ENCODE measurements around the gene CALML4. TPM values are rescaled to one million over a fixed set of nuclear protein-coding genes. Genes with fewer than 3 reads are reported as not detected.

The CALML4 gene
- total and polyA plus RNA-seq, 9 donors: 6.7 to 14.3 (median 8.3) TPM

DNA sequence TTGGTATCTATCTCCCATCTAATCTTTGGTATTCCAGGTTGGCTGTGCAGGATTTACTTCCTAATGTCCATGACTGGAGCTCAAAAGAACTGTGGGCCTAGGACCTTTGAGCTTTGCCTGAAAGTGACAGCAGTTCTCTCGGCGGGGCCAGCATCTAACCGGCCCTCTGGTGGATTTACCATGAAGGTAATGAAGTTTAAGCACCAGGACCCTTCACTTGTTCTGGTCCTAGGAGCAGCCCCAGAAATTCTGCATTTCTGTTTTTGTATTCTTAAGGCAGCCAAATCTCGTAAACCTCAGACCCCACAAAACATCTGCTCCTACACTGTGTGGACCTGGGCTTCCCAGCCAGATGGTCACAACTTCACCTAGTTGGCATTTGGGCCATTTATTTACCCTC is 13.0 kb downstream of the CALML4 start:
- no peak for DNase-seq
- WGBS (ENCODE audit: insufficient coverage): 82% methylated on average over 1 of the region's 4 CpGs
- peaks cover 30% of the 10 kb centered on the region for H3K36me3 ChIP-seq (ENCODE audit: control insufficient read depth, insufficient read depth, low read length)
- no peak overlapping the region for H3K27ac ChIP-seq (ENCODE audit: low read length)
- H3K4me3 ChIP-seq (ENCODE audit: low read length): no peak overlapping the region
- H3K9me3 ChIP-seq (replicated peaks; ENCODE audit: control insufficient read depth, low read depth, low read length): no peaks in the 10 kb centered on the region
- H3K4me1 ChIP-seq (ENCODE audit: control insufficient read depth, insufficient read depth, low read length): peaks cover 13% of the 10 kb centered on the region
- H3K27me3 ChIP-seq (ENCODE audit: control insufficient read depth, insufficient read depth, low read length): no peaks in the 10 kb centered on the region

DNA sequence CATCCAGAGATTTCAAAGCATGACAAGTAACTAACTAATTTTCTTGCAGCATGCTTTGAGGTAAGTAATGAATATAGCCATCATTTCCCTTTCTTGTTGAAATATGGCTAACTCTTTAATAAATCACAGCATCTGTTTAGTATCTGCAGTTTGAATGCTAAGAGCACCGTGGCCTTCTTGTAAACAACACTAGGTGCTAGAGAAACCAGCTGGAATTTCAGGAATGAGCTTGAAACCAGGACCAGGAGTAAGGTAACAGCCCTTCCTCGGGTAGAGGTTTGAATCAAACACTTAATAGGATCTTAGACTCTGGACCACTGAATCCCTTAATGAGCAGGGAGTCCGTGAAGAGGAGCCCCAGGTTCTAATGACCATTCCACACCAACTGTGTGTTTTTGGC is 13.6 kb downstream of the CALML4 start:
- no peaks in the 10 kb centered on the region for H3K27me3 ChIP-seq (ENCODE audit: control insufficient read depth, insufficient read depth, low read length)

DNA sequence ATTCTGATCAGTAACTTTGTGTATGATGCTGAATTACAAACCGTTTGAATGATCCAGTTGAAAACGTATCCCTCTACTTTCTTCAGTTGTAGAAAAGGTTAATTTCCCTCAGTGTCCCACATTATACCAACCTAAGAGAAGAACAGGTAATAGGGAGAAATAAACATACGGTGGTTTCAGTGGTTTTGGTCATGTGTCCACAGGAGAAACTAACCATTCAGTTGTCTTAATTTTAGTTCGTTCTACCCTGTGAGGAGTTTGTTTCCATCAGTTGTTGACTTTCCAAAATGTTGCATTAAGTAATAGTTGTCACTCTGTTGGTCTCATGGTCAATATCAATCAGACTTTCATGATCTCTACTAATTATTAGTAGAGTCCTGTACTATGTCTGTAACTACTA is 15.1 kb downstream of the CALML4 start:
- 80% methylated on average over 1 of the region's 4 CpGs for WGBS (ENCODE audit: insufficient coverage)
- H3K27ac ChIP-seq (ENCODE audit: low read length): no peak overlapping the region
- no peak for DNase-seq
- no peak overlapping the region for H3K4me3 ChIP-seq (ENCODE audit: low read length)
- peaks cover 8% of the 10 kb centered on the region for H3K4me1 ChIP-seq (ENCODE audit: control insufficient read depth, insufficient read depth, low read length)
- no peaks in the 10 kb centered on the region for H3K9me3 ChIP-seq (replicated peaks; ENCODE audit: control insufficient read depth, low read depth, low read length)
- H3K36me3 ChIP-seq (ENCODE audit: control insufficient read depth, insufficient read depth, low read length): peaks cover 37% of the 10 kb centered on the region
- no peaks in the 10 kb centered on the region for H3K27me3 ChIP-seq (ENCODE audit: control insufficient read depth, insufficient read depth, low read length)

More for the DNA sequence above, 13.6 kb downstream of the CALML4 start:
- 0% methylated on average over 1 of the region's 3 CpGs for WGBS (ENCODE audit: insufficient coverage)
- Histone ChIP-seq H3K9me3 (replicated peaks; ENCODE audit: control insufficient read depth, low read depth, low read length) (no peaks in the 10 kb centered on the region), H3K4me1 (ENCODE audit: control insufficient read depth, insufficient read depth, low read length) (peaks cover 8% of the 10 kb centered on the region), H3K36me3 (ENCODE audit: control insufficient read depth, insufficient read depth, low read length) (peaks cover 31% of the 10 kb centered on the region), H3K27ac (ENCODE audit: low read length) (no peak overlapping the region), H3K4me3 (ENCODE audit: low read length) (no peak overlapping the region)
- no peak for DNase-seq

DNA sequence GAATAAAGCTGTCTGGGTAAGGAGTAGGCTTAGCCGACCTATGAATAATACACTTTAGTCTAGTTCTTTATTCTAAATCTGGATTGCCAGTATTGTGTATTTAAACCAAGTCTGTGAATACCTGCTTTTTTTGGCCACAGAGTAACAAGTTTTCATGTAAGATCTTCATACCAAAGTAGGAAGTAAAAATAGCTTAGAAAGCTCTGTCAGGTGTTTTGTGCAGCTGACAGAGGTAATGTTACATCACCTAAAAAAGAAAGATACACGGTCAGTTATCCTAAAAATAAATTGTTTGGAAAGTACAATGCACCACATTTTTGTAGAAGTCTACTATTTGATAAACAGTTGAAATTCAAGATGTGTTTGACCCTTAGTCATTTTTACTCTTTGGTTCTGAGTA is 16.5 kb downstream of the CALML4 start:
- no peaks in the 10 kb centered on the region for H3K27me3 ChIP-seq (ENCODE audit: control insufficient read depth, insufficient read depth, low read length)
- no peaks in the 10 kb centered on the region for H3K9me3 ChIP-seq (replicated peaks; ENCODE audit: control insufficient read depth, low read depth, low read length)
- H3K27ac ChIP-seq (ENCODE audit: low read length): no peak overlapping the region
- no peak overlapping the region for H3K4me3 ChIP-seq (ENCODE audit: low read length)
- peaks cover 39% of the 10 kb centered on the region for H3K36me3 ChIP-seq (ENCODE audit: control insufficient read depth, insufficient read depth, low read length)
- peaks cover 8% of the 10 kb centered on the region for H3K4me1 ChIP-seq (ENCODE audit: control insufficient read depth, insufficient read depth, low read length)
- DNase-seq: no peak
- WGBS (ENCODE audit: insufficient coverage): no CpG with 5 or more reads among the region's 2 CpGs

DNA sequence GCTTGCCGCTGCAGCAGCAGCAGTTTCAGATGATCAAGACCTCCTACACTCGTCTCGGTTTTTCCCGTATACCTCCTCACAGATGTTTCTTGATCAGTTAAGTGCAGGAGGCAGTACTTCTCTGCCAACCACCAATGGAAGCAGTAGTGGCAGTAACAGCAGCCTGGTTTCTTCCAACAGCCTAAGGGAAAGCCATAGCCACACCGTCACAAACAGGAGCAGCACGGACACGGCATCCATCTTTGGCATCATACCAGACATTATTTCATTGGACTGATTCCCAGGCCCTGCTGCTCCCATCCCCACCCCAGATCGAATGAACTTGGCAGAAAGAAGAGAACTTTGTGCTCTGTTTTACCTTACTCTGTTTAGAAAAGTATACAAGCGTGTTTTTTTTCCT is 17.6 kb downstream of the CALML4 start:
- Histone ChIP-seq H3K27ac (ENCODE audit: low read length) (peak overlapping the region; percentile 80), H3K36me3 (ENCODE audit: control insufficient read depth, insufficient read depth, low read length) (peaks cover 28% of the 10 kb centered on the region), H3K4me3 (ENCODE audit: low read length) (no peak overlapping the region), H3K4me1 (ENCODE audit: control insufficient read depth, insufficient read depth, low read length) (peaks cover 8% of the 10 kb centered on the region), H3K27me3 (ENCODE audit: control insufficient read depth, insufficient read depth, low read length) (no peaks in the 10 kb centered on the region), H3K9me3 (replicated peaks; ENCODE audit: control insufficient read depth, low read depth, low read length) (no peaks in the 10 kb centered on the region)
- WGBS (ENCODE audit: insufficient coverage): no CpG with 5 or more reads among the region's 9 CpGs
- peak; percentile 94 for DNase-seq

DNA sequence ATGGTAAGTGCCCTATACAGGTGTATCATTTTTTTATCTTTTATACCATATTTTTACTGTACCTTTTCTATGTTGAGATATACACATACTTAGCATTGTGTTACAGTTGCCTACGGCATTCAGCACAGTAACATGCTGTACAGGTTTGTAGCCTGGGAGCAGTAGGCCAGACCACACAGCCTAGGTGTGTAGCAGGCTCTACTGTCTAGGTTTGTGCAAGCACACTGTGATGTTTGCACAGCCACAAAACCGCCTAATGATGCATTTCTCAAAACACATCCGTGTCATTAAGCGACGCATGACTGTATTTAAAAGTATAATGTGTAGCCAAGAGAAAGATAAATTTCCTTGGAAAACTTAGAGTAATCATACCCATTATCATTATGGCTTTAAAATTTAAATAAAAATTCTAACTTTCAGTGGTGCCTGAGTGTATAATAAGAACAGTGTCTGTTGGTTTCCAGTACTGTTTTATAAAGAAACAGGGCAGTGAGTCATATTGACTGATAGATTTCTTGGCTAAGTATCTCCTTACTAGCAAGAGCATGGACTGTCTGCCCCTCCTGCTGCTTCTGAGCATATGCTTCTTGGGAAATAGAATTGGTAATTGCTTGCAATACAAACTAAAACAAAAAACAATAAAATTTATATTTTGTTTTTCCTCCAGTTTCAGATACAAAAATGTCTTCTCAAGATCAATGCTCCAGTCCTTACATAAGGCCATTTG is 18.3 kb downstream of the CALML4 start:
- no peaks in the 10 kb centered on the region for H3K27me3 ChIP-seq (ENCODE audit: control insufficient read depth, insufficient read depth, low read length)
- no peak overlapping the region for H3K4me3 ChIP-seq (ENCODE audit: low read length)
- H3K9me3 ChIP-seq (replicated peaks; ENCODE audit: control insufficient read depth, low read depth, low read length): no peaks in the 10 kb centered on the region
- peaks cover 22% of the 10 kb centered on the region for H3K36me3 ChIP-seq (ENCODE audit: control insufficient read depth, insufficient read depth, low read length)
- peaks cover 8% of the 10 kb centered on the region for H3K4me1 ChIP-seq (ENCODE audit: control insufficient read depth, insufficient read depth, low read length)
- WGBS (ENCODE audit: insufficient coverage): no CpG with 5 or more reads among the region's 5 CpGs
- peak overlapping the region; percentile 80 for H3K27ac ChIP-seq (ENCODE audit: low read length)
- peak; percentile 64 for DNase-seq

DNA sequence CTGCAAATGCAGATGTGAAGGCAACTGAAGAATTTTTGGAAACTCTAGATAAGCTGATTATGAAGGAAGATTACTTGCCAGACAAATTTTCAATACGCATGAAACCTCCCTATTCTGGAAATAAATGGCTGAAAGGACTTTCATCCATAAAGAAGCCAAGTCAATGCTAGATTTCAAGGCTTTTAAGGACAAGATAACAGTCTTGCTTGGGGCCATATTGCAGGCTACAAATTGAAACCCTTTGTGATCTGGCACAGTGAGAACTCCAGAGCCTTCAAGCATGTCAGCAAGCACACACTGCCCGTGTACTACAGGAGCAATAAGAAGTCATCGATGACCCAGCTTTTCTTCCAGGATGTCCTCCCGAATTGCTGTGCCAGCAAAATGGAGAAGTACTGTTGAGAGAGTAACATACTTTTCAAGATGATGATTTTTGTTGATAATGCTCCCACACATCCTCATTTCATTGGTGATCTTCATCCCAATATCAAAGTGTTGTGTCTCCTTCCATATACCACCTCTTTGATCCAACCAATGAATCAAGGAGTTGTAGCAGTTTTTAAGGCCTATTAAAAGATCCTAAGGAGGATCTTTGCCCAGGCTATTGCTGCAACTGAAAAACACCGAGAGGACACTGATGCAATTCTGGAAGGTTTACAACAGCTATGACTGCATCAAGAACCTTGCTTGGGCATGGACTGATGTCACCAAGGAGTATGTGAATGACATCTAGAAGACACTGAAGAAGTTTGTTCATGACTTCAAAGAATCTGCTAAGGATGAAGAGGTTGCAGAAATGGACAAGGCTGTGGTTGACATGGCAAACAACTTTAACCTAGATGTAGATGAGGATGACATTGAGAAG is 20.3 kb downstream of the CALML4 start:
- no peaks in the 10 kb centered on the region for H3K9me3 ChIP-seq (replicated peaks; ENCODE audit: control insufficient read depth, low read depth, low read length)
- 100% methylated on average over 1 of the region's 5 CpGs for WGBS (ENCODE audit: insufficient coverage)
- H3K4me3 ChIP-seq (ENCODE audit: low read length): no peak overlapping the region
- H3K27me3 ChIP-seq (ENCODE audit: control insufficient read depth, insufficient read depth, low read length): no peaks in the 10 kb centered on the region
- H3K27ac ChIP-seq (ENCODE audit: low read length): no peak overlapping the region
- peaks cover 24% of the 10 kb centered on the region for H3K36me3 ChIP-seq (ENCODE audit: control insufficient read depth, insufficient read depth, low read length)
- peaks cover 8% of the 10 kb centered on the region for H3K4me1 ChIP-seq (ENCODE audit: control insufficient read depth, insufficient read depth, low read length)
- DNase-seq: no peak

DNA sequence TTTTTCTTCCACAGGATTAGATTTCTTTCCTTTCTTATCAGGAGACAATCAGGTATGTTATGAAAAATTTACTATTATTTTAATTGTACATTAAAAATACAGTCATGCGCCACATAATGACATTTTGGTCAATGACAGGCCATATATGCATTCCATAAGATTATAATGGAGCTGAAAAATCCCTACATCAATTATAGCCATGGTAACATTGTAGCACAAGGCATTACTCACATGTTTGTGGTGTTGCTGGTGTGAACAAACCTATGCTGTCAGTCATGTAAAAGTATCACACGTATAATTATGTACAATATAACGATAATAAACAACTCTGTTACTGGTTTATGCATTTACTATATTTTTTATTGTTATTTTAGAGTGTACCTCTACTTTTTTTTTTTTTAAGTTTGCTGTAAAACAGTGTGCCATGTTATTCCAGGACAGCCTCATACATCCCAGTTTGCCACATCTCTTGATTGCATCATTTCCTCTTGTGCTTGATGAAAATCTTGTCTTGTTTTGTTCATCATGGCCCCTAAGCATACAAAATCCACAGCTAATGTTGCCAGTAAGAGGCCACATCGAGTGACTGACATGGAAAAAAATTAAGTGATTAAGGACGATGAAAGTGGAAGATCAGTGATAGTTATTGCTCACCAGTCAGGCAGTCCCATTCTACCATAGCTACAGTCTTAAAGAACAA is 21.4 kb downstream of the CALML4 start:
- peaks cover 24% of the 10 kb centered on the region for H3K36me3 ChIP-seq (ENCODE audit: control insufficient read depth, insufficient read depth, low read length)

DNA sequence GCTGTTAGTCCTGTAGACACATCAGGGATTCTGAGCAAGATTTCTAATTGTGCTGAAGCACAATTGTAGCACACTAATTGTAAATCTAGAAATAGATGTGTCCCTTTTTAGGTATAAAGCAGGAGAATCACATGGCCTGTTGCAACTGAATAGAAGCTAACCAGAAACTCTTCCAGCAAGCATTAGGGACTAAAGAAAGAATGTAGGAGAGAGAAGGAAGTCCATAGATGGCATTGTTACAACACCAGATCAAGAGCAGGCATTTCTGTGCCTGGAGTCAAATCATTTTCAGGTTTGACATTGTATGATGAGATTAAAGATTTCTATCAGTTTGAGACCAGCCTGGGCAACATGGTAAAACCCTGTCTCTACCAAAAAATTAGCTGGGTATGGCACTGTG is 27.4 kb downstream of the CALML4 start:
- no peaks in the 10 kb centered on the region for H3K4me1 ChIP-seq (ENCODE audit: control insufficient read depth, insufficient read depth, low read length)
- peaks cover 16% of the 10 kb centered on the region for H3K36me3 ChIP-seq (ENCODE audit: control insufficient read depth, insufficient read depth, low read length)
- H3K27ac ChIP-seq (ENCODE audit: low read length): no peak overlapping the region
- H3K4me3 ChIP-seq (ENCODE audit: low read length): no peak overlapping the region
- no peaks in the 10 kb centered on the region for H3K9me3 ChIP-seq (replicated peaks; ENCODE audit: control insufficient read depth, low read depth, low read length)
- DNase-seq: no peak
- no peaks in the 10 kb centered on the region for H3K27me3 ChIP-seq (ENCODE audit: control insufficient read depth, insufficient read depth, low read length)

More for the DNA sequence above, 21.4 kb downstream of the CALML4 start:
- no peak for DNase-seq
- WGBS (ENCODE audit: insufficient coverage): no CpG with 5 or more reads among the region's 5 CpGs
- Histone ChIP-seq H3K4me1 (ENCODE audit: control insufficient read depth, insufficient read depth, low read length) (peaks cover 8% of the 10 kb centered on the region), H3K27ac (ENCODE audit: low read length) (no peak overlapping the region), H3K4me3 (ENCODE audit: low read length) (no peak overlapping the region), H3K27me3 (ENCODE audit: control insufficient read depth, insufficient read depth, low read length) (no peaks in the 10 kb centered on the region), H3K9me3 (replicated peaks; ENCODE audit: control insufficient read depth, low read depth, low read length) (no peaks in the 10 kb centered on the region)

DNA sequence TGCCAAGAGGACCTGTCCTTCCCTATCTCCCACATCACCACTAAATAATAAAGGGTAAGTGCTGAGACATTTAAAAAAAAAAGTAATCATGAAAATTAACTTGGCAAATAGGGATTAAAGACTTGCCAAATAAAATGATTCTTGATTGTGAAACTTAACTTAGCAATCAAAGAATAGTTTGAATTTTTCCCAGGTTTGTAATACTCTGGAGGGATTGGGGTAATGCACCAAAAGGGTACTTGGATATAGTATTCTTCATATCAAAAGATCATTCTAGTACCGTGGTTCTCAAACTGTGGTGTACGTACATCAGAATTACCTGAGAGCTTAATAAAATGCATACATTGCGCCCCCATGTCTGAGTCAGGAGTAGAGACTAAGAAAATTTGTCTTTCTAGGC is 28.5 kb downstream of the CALML4 start:
- peaks cover 16% of the 10 kb centered on the region for H3K36me3 ChIP-seq (ENCODE audit: control insufficient read depth, insufficient read depth, low read length)
- H3K4me1 ChIP-seq (ENCODE audit: control insufficient read depth, insufficient read depth, low read length): no peaks in the 10 kb centered on the region
- H3K9me3 ChIP-seq (replicated peaks; ENCODE audit: control insufficient read depth, low read depth, low read length): no peaks in the 10 kb centered on the region
- no peak for DNase-seq
- H3K27me3 ChIP-seq (ENCODE audit: control insufficient read depth, insufficient read depth, low read length): no peaks in the 10 kb centered on the region
- H3K27ac ChIP-seq (ENCODE audit: low read length): no peak overlapping the region
- no CpG with 5 or more reads among the region's 3 CpGs for WGBS (ENCODE audit: insufficient coverage)
- no peak overlapping the region for H3K4me3 ChIP-seq (ENCODE audit: low read length)
